Stomach (tissue), 9 donors: ENCODE data around the gene KSR2. TPM values are rescaled to one million over a fixed set of nuclear protein-coding genes. Genes with fewer than 3 reads are reported as not detected.

Experiments
- DNase-seq, 2 donors: peaks; one replicate each; pipeline versions ENCODE4 v3.0.0 to v3.0.0-alpha.2; 2013 to 2019
- H3K27ac ChIP-seq, 5 donors: fragments of 200-600 bp in 4 of 5; sonication (generic) in 4 of 5; one replicate each; pipeline ENCODE4 v1.5.1; 2013 to 2019; ENCODE audit warnings: mild to moderate bottlenecking in 1 of 5, moderate library complexity in 1 of 5
- H3K27me3 ChIP-seq, 3 donors: fragments of 200-600 bp; sonication (generic); one replicate each; pipeline ENCODE4 v1.5.1; 2017 to 2019; ENCODE audit warnings: mixed run types in 1 of 3
- H3K36me3 ChIP-seq, 4 donors: fragments of 200-600 bp; sonication (generic); 1 replicate in 3 of 4; 2 replicates in 1 of 4; pipeline ENCODE4 v1.5.1; 2016 to 2019
- H3K4me1 ChIP-seq, 4 donors: fragments of 200-600 bp; sonication (generic); one replicate each; pipeline ENCODE4 v1.5.1; 2016 to 2019
- H3K4me3 ChIP-seq, 4 donors: fragments of 200-600 bp; sonication (generic) in 3 of 4; one replicate each; pipeline ENCODE4 v1.5.1; 2016 to 2019; ENCODE audit warnings: mild to moderate bottlenecking in 1 of 4
- H3K9me3 ChIP-seq, 4 donors: fragments of 200-600 bp; sonication (generic); one replicate each; pipeline ENCODE4 v1.5.1; 2016 to 2019
- EP300 ChIP-seq: sonication (generic); formaldehyde crosslinking; IDR thresholded peaks from one replicate; pipeline ENCODE4 v1.6.1; 2017; ENCODE audit warnings: antibody characterized with exemption
- POLR2A ChIP-seq, 4 donors: fragments of 450-650 bp; IDR thresholded peaks; one replicate each; pipeline ENCODE4 v1.6.1; 2016; ENCODE audit warnings: antibody characterized with exemption in 4 of 4, control low read depth in 2 of 4, mild to moderate bottlenecking in 1 of 4, moderate library complexity in 1 of 4
- POLR2AphosphoS5 ChIP-seq, 3 donors: sonication (generic); formaldehyde crosslinking; IDR thresholded peaks; one replicate each; pipeline ENCODE4 v1.6.1; 2016; ENCODE audit warnings: antibody characterized with exemption in 3 of 3
- WGBS, 5 donors: extraction: QIAGEN DNeasy Blood & Tissue Kit in 3 of 5; methylation state at CpG; one replicate each; pipeline versions ENCODE4 v1.1.5 to v1.1.7; 2013 to 2018; 5-methylcytosine and 5-hydroxymethylcytosine counted together
- intact Hi-C: fragments of 100-400 bp; cut with DNase I; formaldehyde crosslinking; loops from one replicate; pipeline ENCODE4 v1.15.1; 2023; ENCODE audit warnings: low total_unique reads
- polyA plus RNA-seq, 3 donors: library from polyadenylated mRNA; stranded (reverse); fragments of 200-250 nt; gene quantifications; one replicate each; pipeline ENCODE4 v1.2.3, GENCODE V29; 2013
- total RNA-seq, 5 donors: library from RNA; depleted of rRNA; stranded (reverse); fragments of >200 nt; gene quantifications; one replicate each; pipeline versions ENCODE4 v1.1.0 to v1.2.3, GENCODE V29; 2014 to 2016
- TF ChIP-seq, protein P1 (sequence below), 7 experiments: fragments of 450-650 bp in 4 of 7; fragments of 200-600 bp in 3 of 7; sonication (generic) in 3 of 7; IDR thresholded peaks; one replicate each; pipeline ENCODE4 v1.5.1; 2016 to 2019; ENCODE audit warnings: antibody characterized with exemption in 7 of 7, control low read depth in 2 of 7, mild to moderate bottlenecking in 1 of 7
- donor health status: healthy with polysubstance abuse.
- donor health status: Bipolar disorder and iron deficiency.
- donor health status: healthy.

KSR2 gene
- total and polyA plus RNA-seq, 8 donors: 0.03 to 1.4 (median 0.26) TPM; not detected in 2

DNA sequence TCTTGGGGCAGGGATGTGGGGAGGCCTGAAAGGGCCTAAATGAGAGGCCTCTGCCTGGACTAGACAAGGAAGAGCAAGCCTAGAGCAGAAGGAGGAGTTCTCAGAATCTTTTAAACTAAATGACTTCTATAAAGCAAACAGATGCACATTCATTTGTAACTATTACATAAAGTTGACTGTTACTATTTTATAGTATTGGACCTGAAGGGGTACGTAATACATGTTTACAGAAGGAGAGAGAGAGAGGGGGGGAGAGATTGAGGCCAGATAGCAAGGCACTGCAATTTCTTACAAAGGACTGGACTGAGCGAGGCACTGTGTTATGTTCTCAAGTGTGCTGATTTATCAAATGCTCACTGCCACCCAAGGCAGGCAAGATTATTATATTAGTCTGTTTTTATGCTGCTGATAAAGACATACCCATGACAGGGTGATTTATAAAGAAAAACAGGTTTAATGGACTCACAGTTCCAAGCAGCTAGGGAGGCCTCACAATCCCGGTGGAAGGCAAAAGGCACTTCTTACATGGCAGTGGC is 391.6 kb downstream of the KSR2 start:
- Histone ChIP-seq H3K36me3 (no peaks in the 10 kb centered on the region), H3K4me3 (no peak overlapping the region), H3K27ac (no peak overlapping the region), H3K9me3 (no peaks in the 10 kb centered on the region), H3K4me1 (peaks cover 0 to 10% (median 2%) of the 10 kb centered on the region in 4 donors), H3K27me3 (peaks cover 0 to 4% (median 0%) of the 10 kb centered on the region in 3 donors)
- no peak for DNase-seq
- WGBS, 5 donors: 51 to 66% (median 60%) methylated on average over 3 of the region's 3 CpGs
- intact Hi-C loops: no loop called here
- TF ChIP-seq EP300: no peak
- TF ChIP-seq, protein P1, sequence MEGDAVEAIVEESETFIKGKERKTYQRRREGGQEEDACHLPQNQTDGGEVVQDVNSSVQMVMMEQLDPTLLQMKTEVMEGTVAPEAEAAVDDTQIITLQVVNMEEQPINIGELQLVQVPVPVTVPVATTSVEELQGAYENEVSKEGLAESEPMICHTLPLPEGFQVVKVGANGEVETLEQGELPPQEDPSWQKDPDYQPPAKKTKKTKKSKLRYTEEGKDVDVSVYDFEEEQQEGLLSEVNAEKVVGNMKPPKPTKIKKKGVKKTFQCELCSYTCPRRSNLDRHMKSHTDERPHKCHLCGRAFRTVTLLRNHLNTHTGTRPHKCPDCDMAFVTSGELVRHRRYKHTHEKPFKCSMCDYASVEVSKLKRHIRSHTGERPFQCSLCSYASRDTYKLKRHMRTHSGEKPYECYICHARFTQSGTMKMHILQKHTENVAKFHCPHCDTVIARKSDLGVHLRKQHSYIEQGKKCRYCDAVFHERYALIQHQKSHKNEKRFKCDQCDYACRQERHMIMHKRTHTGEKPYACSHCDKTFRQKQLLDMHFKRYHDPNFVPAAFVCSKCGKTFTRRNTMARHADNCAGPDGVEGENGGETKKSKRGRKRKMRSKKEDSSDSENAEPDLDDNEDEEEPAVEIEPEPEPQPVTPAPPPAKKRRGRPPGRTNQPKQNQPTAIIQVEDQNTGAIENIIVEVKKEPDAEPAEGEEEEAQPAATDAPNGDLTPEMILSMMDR (IDR thresholded peaks at IDR 0.05): no peak

- intact Hi-C loops: no loop called here
- DNase-seq: no peak
- H3K4me1 ChIP-seq: peaks cover 0 to 10% (median 2%) of the 10 kb centered on the region in 4 donors
These were observed 392.7 kb downstream of the KSR2 start for GRCh38 chr12:117576053-117576452.

DNA sequence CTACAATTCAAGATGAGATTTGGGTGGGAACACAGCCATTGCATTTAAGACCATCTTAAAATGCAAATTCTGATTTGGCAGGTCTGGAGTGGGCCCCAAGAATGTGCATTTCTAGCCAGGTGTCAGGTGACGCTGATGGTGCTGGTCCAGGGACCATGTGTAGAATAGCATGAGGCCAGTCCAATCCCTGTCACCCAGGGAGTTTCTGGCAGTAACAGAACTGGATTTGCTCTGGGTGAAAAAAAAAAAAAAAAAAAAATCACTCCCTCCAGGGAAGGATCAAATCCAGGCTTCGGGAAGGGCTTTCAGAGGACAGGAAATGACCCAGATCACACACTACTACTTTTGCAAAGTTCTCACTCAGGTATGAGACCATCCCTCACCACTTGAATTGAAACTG is 394.1 kb downstream of the KSR2 start:
- no peak for DNase-seq
- no peak overlapping the region for H3K4me3 ChIP-seq
- no peaks in the 10 kb centered on the region for H3K4me1 ChIP-seq
- 57 to 94% (median 85%) methylated on average over 2 of the region's 2 CpGs for WGBS, 5 donors
- H3K36me3 ChIP-seq: no peaks in the 10 kb centered on the region
- no peak overlapping the region for H3K27ac ChIP-seq
- H3K27me3 ChIP-seq: no peaks in the 10 kb centered on the region
- H3K9me3 ChIP-seq: no peaks in the 10 kb centered on the region
- intact Hi-C loops: no loop called here
- TF ChIP-seq, protein P1 (IDR thresholded peaks at IDR 0.05): no peak
- TF ChIP-seq EP300 (no peak), POLR2A (IDR thresholded peaks at IDR 0.05) (no peak), POLR2AphosphoS5 (IDR thresholded peaks at IDR 0.05) (no peak)

More at GRCh38 chr12:117576053-117576452, 392.7 kb downstream of the KSR2 start:
- Histone ChIP-seq H3K27ac (no peak overlapping the region), H3K27me3 (no peaks in the 10 kb centered on the region), H3K9me3 (no peaks in the 10 kb centered on the region), H3K36me3 (no peaks in the 10 kb centered on the region), H3K4me3 (no peak overlapping the region)
- TF ChIP-seq, protein P1 (IDR thresholded peaks at IDR 0.05): no peak
- TF ChIP-seq EP300: no peak
- TF ChIP-seq POLR2AphosphoS5 (IDR thresholded peaks at IDR 0.05): no peak
- TF ChIP-seq POLR2A (IDR thresholded peaks at IDR 0.05): no peak
- 75 to 89% (median 84%) methylated on average over 3 of the region's 3 CpGs for WGBS, 5 donors

DNA sequence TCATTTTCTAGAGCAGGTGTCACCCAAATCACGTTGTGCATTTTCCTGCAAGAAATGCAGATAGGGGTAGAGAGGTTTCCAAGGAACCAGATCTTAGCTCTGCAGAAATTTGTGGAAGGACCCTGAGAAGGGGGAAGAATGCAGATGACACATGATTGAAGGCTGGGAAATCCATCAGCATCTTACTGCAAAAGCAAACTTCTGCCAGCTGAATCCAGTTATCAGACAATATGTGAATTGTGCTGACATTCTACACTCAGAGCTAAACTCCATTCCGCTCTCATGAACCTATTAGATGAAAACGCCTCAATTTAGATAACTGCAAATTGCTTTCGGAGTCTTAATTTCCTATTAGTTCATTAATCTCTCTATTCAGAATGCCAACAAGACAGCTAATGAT is 396.0 kb downstream of the KSR2 start:
- intact Hi-C loops: no loop called here
- DNase-seq: no peak
- Histone ChIP-seq H3K9me3 (no peaks in the 10 kb centered on the region), H3K4me3 (no peak overlapping the region), H3K27me3 (no peaks in the 10 kb centered on the region), H3K36me3 (no peaks in the 10 kb centered on the region), H3K27ac (no peak overlapping the region), H3K4me1 (no peaks in the 10 kb centered on the region)
- WGBS, 5 donors: 74 to 78% (median 75%) methylated on average over 4 of the region's 4 CpGs
- TF ChIP-seq EP300: no peak
- TF ChIP-seq POLR2A (IDR thresholded peaks at IDR 0.05): no peak
- TF ChIP-seq POLR2AphosphoS5 (IDR thresholded peaks at IDR 0.05): no peak
- TF ChIP-seq, protein P1 (IDR thresholded peaks at IDR 0.05): no peak
